ENCODE data around the gene NTM.

GRCh38 chr11:132134322-132134721 is 763.9 kb downstream of the NTM start:
- TF ChIP-seq CTCF (IDR thresholded peaks at IDR 0.05; ENCODE audit: low read length) (no peak), EZH2 (IDR thresholded peaks at IDR 0.05; ENCODE audit: borderline replicate concordance, low read length) (no peak)

Data from OCI-LY1 (cell line).